ENCODE data around the gene PPID.
A peak's percentile ranks its signal among the peaks of the same experiment; 100 is the strongest.

The PPID gene

DNA sequence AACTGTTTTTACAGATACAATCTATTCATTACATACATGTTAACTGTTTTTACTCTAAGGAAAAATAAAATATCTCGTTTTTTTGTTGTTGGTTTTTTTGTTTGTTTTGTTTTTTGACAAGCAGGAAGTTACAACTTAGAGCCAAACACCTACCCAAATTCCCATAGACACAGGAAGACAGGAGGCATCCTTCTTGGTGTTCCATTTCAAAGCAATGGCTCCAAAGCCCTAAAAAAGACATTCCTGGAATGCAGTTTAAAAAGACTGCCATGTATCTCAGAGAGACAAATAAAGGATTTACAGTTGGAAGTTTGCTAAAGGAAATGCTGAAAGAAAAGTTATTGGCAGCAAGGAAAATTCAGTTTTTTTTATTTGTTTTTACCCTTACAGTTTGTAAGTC is 34.4 kb downstream of the PPID start:
- no CpG with 5 or more reads among the region's 1 CpG for WGBS
- no peak overlapping the region for H2BK12ac ChIP-seq (ENCODE audit: low read length in 2 of 2)

DNA sequence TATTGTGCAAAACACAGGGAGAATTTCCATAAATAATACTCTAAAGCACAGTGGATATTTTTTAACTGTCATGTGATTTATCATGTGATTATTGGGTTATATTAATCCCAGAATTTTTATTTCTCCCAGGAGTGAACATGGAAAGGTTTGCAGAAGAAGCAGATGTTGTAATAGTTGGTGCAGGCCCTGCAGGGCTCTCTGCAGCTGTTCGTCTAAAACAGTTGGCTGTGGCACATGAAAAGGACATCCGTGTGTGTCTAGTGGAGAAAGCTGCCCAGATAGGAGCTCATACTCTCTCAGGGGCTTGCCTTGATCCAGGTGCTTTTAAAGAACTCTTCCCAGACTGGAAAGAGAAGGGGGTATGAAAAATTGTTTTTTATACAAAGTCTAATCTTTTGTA is 41.1 kb downstream of the PPID start:
- no peak overlapping the region for H2BK15ac ChIP-seq (ENCODE audit: low read depth, poor library complexity, severe bottlenecking)
- H2AFZ ChIP-seq (ENCODE audit: low read depth, low read length) = no peak overlapping the region
- no peaks in the 10 kb centered on the region for H3K27me3 ChIP-seq (ENCODE audit: control insufficient read depth in 1 of 2, insufficient read depth in 1 of 2, low read length in 2 of 2)
- H3K27ac ChIP-seq (ENCODE audit: low read length, poor library complexity, severe bottlenecking) = no peak overlapping the region
- no peak for DNase-seq
- no peak overlapping the region for H4K91ac ChIP-seq (ENCODE audit: low read length)
- no peaks in the 10 kb centered on the region for H3K9me3 ChIP-seq (ENCODE audit: control insufficient read depth, low read length)
- H3K36me3 ChIP-seq (ENCODE audit: control insufficient read depth in 1 of 2, insufficient read depth in 2 of 2, low read depth in 1 of 2, low read length in 2 of 2) = peaks cover 0 to 34% of the 10 kb centered on the region in 2 experiments
- no peak overlapping the region for H2BK5ac ChIP-seq (ENCODE audit: low read depth, low read length, poor library complexity, severe bottlenecking)
- no peak overlapping the region for H3K14ac ChIP-seq (ENCODE audit: low read length in 2 of 2)
- H3K9ac ChIP-seq (ENCODE audit: low read length) = peak overlapping the region; percentile 1
- 89% methylated on average over 2 of the region's 2 CpGs for WGBS
- H3K79me1 ChIP-seq (replicated peaks; ENCODE audit: low read length, poor library complexity, severe bottlenecking) = peaks cover 9% of the 10 kb centered on the region
- H3K4me1 ChIP-seq (ENCODE audit: control insufficient read depth, insufficient read depth, low read depth, low read length) = no peaks in the 10 kb centered on the region
- no peak overlapping the region for H3K4me3 ChIP-seq (ENCODE audit: insufficient read depth in 1 of 2, low read depth in 1 of 2, low read length in 2 of 2)
- H3K18ac ChIP-seq (ENCODE audit: low read depth in 1 of 2, low read length in 2 of 2) = no peak overlapping the region
- no peak overlapping the region for H3K4me2 ChIP-seq (ENCODE audit: low read length, poor library complexity, severe bottlenecking)
- H3K4ac ChIP-seq (ENCODE audit: low read depth in 1 of 2, low read length in 2 of 2) = no peak overlapping the region
- H2AK5ac ChIP-seq (ENCODE audit: low read length, severe bottlenecking) = no peak overlapping the region
- H2BK12ac ChIP-seq (ENCODE audit: low read length in 2 of 2) = no peak overlapping the region
- H2BK120ac ChIP-seq (ENCODE audit: low read depth, low read length) = no peak overlapping the region
- no peak overlapping the region for H4K8ac ChIP-seq (ENCODE audit: low read length)
- no peak overlapping the region for H3K23ac ChIP-seq (ENCODE audit: low read length in 2 of 2)

More for the DNA sequence above, 34.4 kb downstream of the PPID start:
- Histone ChIP-seq H3K14ac (ENCODE audit: low read length in 2 of 2) (no peak overlapping the region), H3K9ac (ENCODE audit: low read length) (no peak overlapping the region), H3K36me3 (ENCODE audit: control insufficient read depth in 1 of 2, insufficient read depth in 2 of 2, low read depth in 1 of 2, low read length in 2 of 2) (peaks cover 0 to 55% of the 10 kb centered on the region in 2 experiments), H2BK5ac (ENCODE audit: low read depth, low read length, poor library complexity, severe bottlenecking) (no peak overlapping the region), H3K79me1 (replicated peaks; ENCODE audit: low read length, poor library complexity, severe bottlenecking) (no peaks in the 10 kb centered on the region), H3K4me3 (ENCODE audit: insufficient read depth in 1 of 2, low read depth in 1 of 2, low read length in 2 of 2) (no peak overlapping the region), H4K8ac (ENCODE audit: low read length) (no peak overlapping the region), H3K4ac (ENCODE audit: low read depth in 1 of 2, low read length in 2 of 2) (no peak overlapping the region), H3K27me3 (ENCODE audit: control insufficient read depth in 1 of 2, insufficient read depth in 1 of 2, low read length in 2 of 2) (no peaks in the 10 kb centered on the region), H3K4me1 (ENCODE audit: control insufficient read depth, insufficient read depth, low read depth, low read length) (no peaks in the 10 kb centered on the region), H3K4me2 (ENCODE audit: low read length, poor library complexity, severe bottlenecking) (no peak overlapping the region), H2AFZ (ENCODE audit: low read depth, low read length) (no peak overlapping the region), H3K18ac (ENCODE audit: low read depth in 1 of 2, low read length in 2 of 2) (no peak overlapping the region), H3K27ac (ENCODE audit: low read length, poor library complexity, severe bottlenecking) (no peak overlapping the region), H4K91ac (ENCODE audit: low read length) (no peak overlapping the region), H2BK120ac (ENCODE audit: low read depth, low read length) (no peak overlapping the region), H2AK5ac (ENCODE audit: low read length, severe bottlenecking) (no peak overlapping the region), H3K23ac (ENCODE audit: low read length in 2 of 2) (no peak overlapping the region), H2BK15ac (ENCODE audit: low read depth, poor library complexity, severe bottlenecking) (no peak overlapping the region), H3K9me3 (ENCODE audit: control insufficient read depth, low read length) (no peaks in the 10 kb centered on the region)
- no peak for DNase-seq

DNA sequence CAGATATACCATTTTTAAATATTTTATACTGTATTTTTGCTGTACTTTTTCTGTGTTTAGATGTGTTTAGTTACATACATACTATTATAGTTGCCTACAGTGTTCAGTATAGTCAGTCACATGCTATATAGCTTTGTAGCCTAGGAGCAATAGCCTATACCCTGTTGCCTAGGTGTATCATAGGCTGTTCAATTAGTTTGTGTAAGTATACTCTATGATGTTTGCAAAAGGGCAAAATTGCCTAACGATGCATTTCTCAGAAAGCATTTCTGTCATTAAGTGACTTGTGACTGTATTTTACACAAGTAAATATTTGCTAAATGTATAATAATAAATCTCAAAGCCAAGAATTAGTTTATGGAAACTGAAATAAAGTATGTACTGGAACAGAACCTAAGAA is 41.6 kb downstream of the PPID start:
- Histone ChIP-seq H3K4ac (ENCODE audit: low read depth in 1 of 2, low read length in 2 of 2) (no peak overlapping the region), H2BK12ac (ENCODE audit: low read length in 2 of 2) (no peak overlapping the region), H3K27me3 (ENCODE audit: control insufficient read depth in 1 of 2, insufficient read depth in 1 of 2, low read length in 2 of 2) (no peaks in the 10 kb centered on the region), H3K18ac (ENCODE audit: low read depth in 1 of 2, low read length in 2 of 2) (no peak overlapping the region), H3K4me1 (ENCODE audit: control insufficient read depth, insufficient read depth, low read depth, low read length) (no peaks in the 10 kb centered on the region), H2BK15ac (ENCODE audit: low read depth, poor library complexity, severe bottlenecking) (no peak overlapping the region), H3K4me2 (ENCODE audit: low read length, poor library complexity, severe bottlenecking) (no peak overlapping the region), H3K14ac (ENCODE audit: low read length in 2 of 2) (no peak overlapping the region), H3K27ac (ENCODE audit: low read length, poor library complexity, severe bottlenecking) (no peak overlapping the region), H3K9me3 (ENCODE audit: control insufficient read depth, low read length) (no peaks in the 10 kb centered on the region), H3K9ac (ENCODE audit: low read length) (peak overlapping the region; percentile 1), H3K23ac (ENCODE audit: low read length in 2 of 2) (no peak overlapping the region), H2AFZ (ENCODE audit: low read depth, low read length) (no peak overlapping the region), H4K91ac (ENCODE audit: low read length) (no peak overlapping the region), H2AK5ac (ENCODE audit: low read length, severe bottlenecking) (no peak overlapping the region), H3K79me1 (replicated peaks; ENCODE audit: low read length, poor library complexity, severe bottlenecking) (peaks cover 10% of the 10 kb centered on the region), H2BK120ac (ENCODE audit: low read depth, low read length) (no peak overlapping the region), H2BK5ac (ENCODE audit: low read depth, low read length, poor library complexity, severe bottlenecking) (no peak overlapping the region), H3K36me3 (ENCODE audit: control insufficient read depth in 1 of 2, insufficient read depth in 2 of 2, low read depth in 1 of 2, low read length in 2 of 2) (peaks cover 0 to 30% of the 10 kb centered on the region in 2 experiments), H4K8ac (ENCODE audit: low read length) (no peak overlapping the region), H3K4me3 (ENCODE audit: insufficient read depth in 1 of 2, low read depth in 1 of 2, low read length in 2 of 2) (no peak overlapping the region)
- DNase-seq = no peak
- no CpG with 5 or more reads among the region's 1 CpG for WGBS

DNA sequence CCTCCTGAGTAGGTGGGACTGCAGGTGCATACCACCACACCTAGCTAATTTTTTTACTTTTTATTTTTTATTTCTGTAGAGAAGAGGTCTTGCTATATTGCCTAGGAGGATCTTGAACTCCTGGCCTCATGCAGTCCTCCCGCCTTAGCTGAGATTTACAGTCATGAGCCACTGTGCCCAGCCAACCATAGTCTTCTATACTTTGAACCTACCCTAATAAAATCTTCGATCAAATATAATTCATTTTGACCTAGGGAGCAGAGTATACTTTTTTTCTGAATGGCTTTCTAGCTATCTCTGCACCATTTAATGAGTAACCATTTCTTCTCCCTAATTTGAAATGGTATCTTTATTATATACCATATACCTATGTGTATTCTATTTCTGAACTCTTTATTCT is 44.4 kb downstream of the PPID start:
- H3K79me1 ChIP-seq (replicated peaks; ENCODE audit: low read length, poor library complexity, severe bottlenecking) = peaks cover 18% of the 10 kb centered on the region
- H2BK5ac ChIP-seq (ENCODE audit: low read depth, low read length, poor library complexity, severe bottlenecking) = no peak overlapping the region
- no peak for DNase-seq
- no peaks in the 10 kb centered on the region for H3K27me3 ChIP-seq (ENCODE audit: control insufficient read depth in 1 of 2, insufficient read depth in 1 of 2, low read length in 2 of 2)
- no peaks in the 10 kb centered on the region for H3K4me1 ChIP-seq (ENCODE audit: control insufficient read depth, insufficient read depth, low read depth, low read length)
- no peak overlapping the region for H3K4me3 ChIP-seq (ENCODE audit: insufficient read depth in 1 of 2, low read depth in 1 of 2, low read length in 2 of 2)
- no peak overlapping the region for H3K9ac ChIP-seq (ENCODE audit: low read length)
- no peak overlapping the region for H3K18ac ChIP-seq (ENCODE audit: low read depth in 1 of 2, low read length in 2 of 2)
- peaks cover 0 to 5% of the 10 kb centered on the region in 2 experiments for H3K36me3 ChIP-seq (ENCODE audit: control insufficient read depth in 1 of 2, insufficient read depth in 2 of 2, low read depth in 1 of 2, low read length in 2 of 2)
- H2BK120ac ChIP-seq (ENCODE audit: low read depth, low read length) = no peak overlapping the region
- no peak overlapping the region for H3K4ac ChIP-seq (ENCODE audit: low read depth in 1 of 2, low read length in 2 of 2)
- WGBS = 100% methylated on average over 1 of the region's 2 CpGs
- no peaks in the 10 kb centered on the region for H3K9me3 ChIP-seq (ENCODE audit: control insufficient read depth, low read length)
- H3K23ac ChIP-seq (ENCODE audit: low read length in 2 of 2) = no peak overlapping the region
- H3K14ac ChIP-seq (ENCODE audit: low read length in 2 of 2) = no peak overlapping the region
- no peak overlapping the region for H2BK15ac ChIP-seq (ENCODE audit: low read depth, poor library complexity, severe bottlenecking)
- H3K4me2 ChIP-seq (ENCODE audit: low read length, poor library complexity, severe bottlenecking) = no peak overlapping the region
- no peak overlapping the region for H3K27ac ChIP-seq (ENCODE audit: low read length, poor library complexity, severe bottlenecking)
- H4K8ac ChIP-seq (ENCODE audit: low read length) = no peak overlapping the region
- H2AFZ ChIP-seq (ENCODE audit: low read depth, low read length) = no peak overlapping the region
- no peak overlapping the region for H2AK5ac ChIP-seq (ENCODE audit: low read length, severe bottlenecking)
- no peak overlapping the region for H4K91ac ChIP-seq (ENCODE audit: low read length)
- no peak overlapping the region for H2BK12ac ChIP-seq (ENCODE audit: low read length in 2 of 2)

All from mesenchymal stem cell (in vitro differentiated cells and primary cell).